Testis (tissue), 3 donors: Measurements from ENCODE around the gene CDK15. TPM values are rescaled to one million over a fixed set of nuclear protein-coding genes. Genes with fewer than 3 reads are reported as not detected.

Source experiments
- DNase-seq: peaks from one replicate; pipeline ENCODE4 v3.0.0-alpha.2; 2019
- H3K27ac ChIP-seq, 2 donors: fragments of 200-600 bp; sonication (generic); one replicate each; pipeline ENCODE4 v1.5.1; 2019
- H3K27me3 ChIP-seq: fragments of 200-600 bp; sonication (generic); one replicate; pipeline ENCODE4 v1.5.1; 2019
- H3K36me3 ChIP-seq: fragments of 200-600 bp; sonication (generic); one replicate; pipeline ENCODE4 v1.5.1; 2017; ENCODE audit warnings: low read depth; ENCODE audit errors: missing control alignments
- H3K4me1 ChIP-seq: fragments of 200-600 bp; sonication (generic); one replicate; pipeline ENCODE4 v1.5.1; 2019
- H3K4me3 ChIP-seq, 2 donors: fragments of 200-600 bp; sonication (generic); one replicate each; pipeline ENCODE4 v1.5.1; 2017 to 2019
- H3K9me3 ChIP-seq: fragments of 200-600 bp; sonication (generic); one replicate; pipeline ENCODE4 v1.5.1; 2017
- CTCF ChIP-seq, 3 experiments: fragments of 450-650 bp in 2 of 3; fragments of 200-600 bp in 1 of 3; sonication (generic) in 1 of 3; IDR thresholded peaks; one replicate each; pipeline ENCODE4 v1.5.1; 2016 to 2019; ENCODE audit warnings: antibody characterized with exemption in 3 of 3, mild to moderate bottlenecking in 2 of 3, moderate library complexity in 1 of 3
- POLR2A ChIP-seq: fragments of 450-650 bp; IDR thresholded peaks from one replicate; pipeline ENCODE4 v1.6.1; 2017; ENCODE audit warnings: antibody characterized with exemption, mild to moderate bottlenecking, moderate library complexity
- WGBS, 2 donors: methylation state at CpG; one replicate each; pipeline ENCODE4 v1.1.5; 2018; 5-methylcytosine and 5-hydroxymethylcytosine counted together
- intact Hi-C: fragments of 100-400 bp; cut with DNase I; formaldehyde crosslinking; loops from one replicate; pipeline ENCODE4 v1.15.1; 2023; ENCODE audit warnings: low total_unique reads
- polyA plus RNA-seq: library from polyadenylated mRNA; stranded (reverse); fragments of 350-450 nt; fragmentation: Illumina TruSeq; extraction: RNeasy Lipid Tissue Mini Kit (QIAGEN cat#74804); gene quantifications from one replicate; pipeline ENCODE4 v1.2.3, GENCODE V29; 2014; ENCODE audit warnings: low read depth, low replicate concordance; ENCODE audit not compliant: insufficient read depth
- total RNA-seq, 2 donors: library from RNA; depleted of rRNA; stranded (reverse); fragments of >200 nt; gene quantifications; one replicate each; pipeline ENCODE4 v1.2.3, GENCODE V29; 2016

CDK15 gene
- total and polyA plus RNA-seq, 3 donors from 2014 or later: 1.8 to 6.3 (median 5.6) TPM

GRCh38 chr2:201880993-201881611 is 74.8 kb downstream of the CDK15 start:
- H3K36me3 ChIP-seq: no peaks in the 10 kb centered on the region
- H3K9me3 ChIP-seq: no peaks in the 10 kb centered on the region
- no peak for DNase-seq
- peaks cover 16% of the 10 kb centered on the region for H3K4me1 ChIP-seq
- TF ChIP-seq POLR2A (no peak), CTCF (IDR thresholded peaks at IDR 0.05) (no peak)
- H3K27me3 ChIP-seq: no peaks in the 10 kb centered on the region
- no peak overlapping the region for H3K27ac ChIP-seq
- WGBS, 2 donors: 43 to 51% methylated on average over 9 of the region's 9 CpGs
- intact Hi-C loops: no loop called here
- H3K4me3 ChIP-seq: no peak overlapping the region

- TF ChIP-seq POLR2A: no peak
- no peak for TF ChIP-seq CTCF (IDR thresholded peaks at IDR 0.05)
- Histone ChIP-seq H3K9me3 (no peaks in the 10 kb centered on the region), H3K27me3 (no peaks in the 10 kb centered on the region), H3K27ac (no peak overlapping the region), H3K4me1 (peaks cover 16% of the 10 kb centered on the region), H3K4me3 (no peak overlapping the region), H3K36me3 (no peaks in the 10 kb centered on the region)
- intact Hi-C loops: no loop called here
- DNase-seq: no peak
- WGBS, 2 donors: 82 to 88% methylated on average over 4 of the region's 4 CpGs
Observed at GRCh38 chr2:201881741-201882140, 75.4 kb downstream of the CDK15 start.

- Histone ChIP-seq H3K9me3 (no peaks in the 10 kb centered on the region), H3K4me1 (peaks cover 16% of the 10 kb centered on the region), H3K27me3 (no peaks in the 10 kb centered on the region), H3K36me3 (no peaks in the 10 kb centered on the region), H3K27ac (no peak overlapping the region), H3K4me3 (no peak overlapping the region)
- intact Hi-C loops: no loop called here
- WGBS, 2 donors: 58 to 61% methylated on average over 14 of the region's 14 CpGs
- TF ChIP-seq POLR2A (no peak), CTCF (IDR thresholded peaks at IDR 0.05) (no peak)
- no peak for DNase-seq
Observed at GRCh38 chr2:201882353-201883090, 76.2 kb downstream of the CDK15 start.

GRCh38 chr2:201883606-201884369 is 77.5 kb downstream of the CDK15 start:
- 39 to 51% methylated on average over 8 of the region's 8 CpGs for WGBS, 2 donors
- no peaks in the 10 kb centered on the region for H3K9me3 ChIP-seq
- no peak overlapping the region for H3K4me3 ChIP-seq
- no peaks in the 10 kb centered on the region for H3K27me3 ChIP-seq
- TF ChIP-seq CTCF (IDR thresholded peaks at IDR 0.05): no peak
- H3K27ac ChIP-seq: no peak overlapping the region
- no peaks in the 10 kb centered on the region for H3K36me3 ChIP-seq
- intact Hi-C loops: no loop called here
- no peak for DNase-seq
- H3K4me1 ChIP-seq: peaks cover 16% of the 10 kb centered on the region
